ENCODE results near the gene TEX11.

Gene TEX11

GRCh38 chrX:70505451-70505841 is 403.1 kb downstream of the TEX11 start:
- Histone ChIP-seq H3K4me1 (ENCODE audit: control insufficient read depth, low read depth, low read length) (peaks cover 2% of the 10 kb centered on the region), H3K4me2 (ENCODE audit: low read length) (no peak overlapping the region), H2BK120ac (ENCODE audit: low read depth, low read length) (no peak overlapping the region), H3K36me3 (ENCODE audit: control insufficient read depth, insufficient read depth, low read length) (peaks cover 3% of the 10 kb centered on the region), H3K9ac (ENCODE audit: low read length) (no peak overlapping the region), H3K4ac (ENCODE audit: low read depth, low read length) (no peak overlapping the region), H3K18ac (ENCODE audit: low read length) (no peak overlapping the region), H4K8ac (ENCODE audit: low read depth, low read length) (no peak overlapping the region), H3K27ac (ENCODE audit: low read depth, low read length) (no peak overlapping the region), H3K79me2 (ENCODE audit: control insufficient read depth, insufficient read depth, low read length) (no peaks in the 10 kb centered on the region), H2BK15ac (replicated peaks; ENCODE audit: low read depth) (no peak overlapping the region), H2BK5ac (ENCODE audit: low read length) (no peak overlapping the region), H3K56ac (ENCODE audit: low read length) (no peak overlapping the region), H3K4me3 (ENCODE audit: low read length) (no peak overlapping the region), H3K27me3 (ENCODE audit: insufficient read depth, low read length, poor library complexity) (no peaks in the 10 kb centered on the region), H3K23ac (ENCODE audit: low read length) (no peak overlapping the region), H3K79me1 (ENCODE audit: low read length) (no peaks in the 10 kb centered on the region), H4K5ac (ENCODE audit: low read length) (no peak overlapping the region), H2AK5ac (ENCODE audit: low read length) (no peak overlapping the region)
- WGBS (ENCODE audit: extremely low coverage, insufficient coverage, low lambda C conversion rate): no CpG with 5 or more reads among the region's 4 CpGs
- DNase-seq: no peak

GRCh38 chrX:70504772-70505450 is 403.6 kb downstream of the TEX11 start:
- H2BK15ac ChIP-seq (replicated peaks; ENCODE audit: low read depth): no peak overlapping the region
- H3K56ac ChIP-seq (ENCODE audit: low read length): no peak overlapping the region
- no peak overlapping the region for H3K9ac ChIP-seq (ENCODE audit: low read length)
- no peak overlapping the region for H4K8ac ChIP-seq (ENCODE audit: low read depth, low read length)
- no peak overlapping the region for H2BK120ac ChIP-seq (ENCODE audit: low read depth, low read length)
- H2BK5ac ChIP-seq (ENCODE audit: low read length): no peak overlapping the region
- no peak overlapping the region for H3K4ac ChIP-seq (ENCODE audit: low read depth, low read length)
- no peak overlapping the region for H4K5ac ChIP-seq (ENCODE audit: low read length)
- DNase-seq: no peak
- H3K36me3 ChIP-seq (ENCODE audit: control insufficient read depth, insufficient read depth, low read length): peaks cover 3% of the 10 kb centered on the region
- H2AK5ac ChIP-seq (ENCODE audit: low read length): no peak overlapping the region
- H3K18ac ChIP-seq (ENCODE audit: low read length): no peak overlapping the region
- H3K4me1 ChIP-seq (ENCODE audit: control insufficient read depth, low read depth, low read length): peaks cover 2% of the 10 kb centered on the region
- no peak overlapping the region for H3K27ac ChIP-seq (ENCODE audit: low read depth, low read length)
- H3K79me2 ChIP-seq (ENCODE audit: control insufficient read depth, insufficient read depth, low read length): no peaks in the 10 kb centered on the region
- no peak overlapping the region for H3K4me2 ChIP-seq (ENCODE audit: low read length)
- WGBS (ENCODE audit: extremely low coverage, insufficient coverage, low lambda C conversion rate): no CpG with 5 or more reads among the region's 6 CpGs
- no peaks in the 10 kb centered on the region for H3K27me3 ChIP-seq (ENCODE audit: insufficient read depth, low read length, poor library complexity)
- H3K4me3 ChIP-seq (ENCODE audit: low read length): no peak overlapping the region
- no peak overlapping the region for H3K23ac ChIP-seq (ENCODE audit: low read length)
- no peaks in the 10 kb centered on the region for H3K79me1 ChIP-seq (ENCODE audit: low read length)

GRCh38 chrX:70500826-70501225 is 407.7 kb downstream of the TEX11 start:
- no peak for DNase-seq
- Histone ChIP-seq H3K27me3 (ENCODE audit: insufficient read depth, low read length, poor library complexity) (no peaks in the 10 kb centered on the region), H3K56ac (ENCODE audit: low read length) (no peak overlapping the region), H2BK5ac (ENCODE audit: low read length) (no peak overlapping the region), H3K4ac (ENCODE audit: low read depth, low read length) (no peak overlapping the region), H2AK5ac (ENCODE audit: low read length) (no peak overlapping the region), H3K79me2 (ENCODE audit: control insufficient read depth, insufficient read depth, low read length) (no peaks in the 10 kb centered on the region), H3K4me3 (ENCODE audit: low read length) (no peak overlapping the region), H4K8ac (ENCODE audit: low read depth, low read length) (no peak overlapping the region), H2BK15ac (replicated peaks; ENCODE audit: low read depth) (no peak overlapping the region), H3K23ac (ENCODE audit: low read length) (no peak overlapping the region), H2BK120ac (ENCODE audit: low read depth, low read length) (no peak overlapping the region), H3K27ac (ENCODE audit: low read depth, low read length) (no peak overlapping the region), H3K36me3 (ENCODE audit: control insufficient read depth, insufficient read depth, low read length) (peaks cover 3% of the 10 kb centered on the region), H3K18ac (ENCODE audit: low read length) (no peak overlapping the region), H4K5ac (ENCODE audit: low read length) (no peak overlapping the region), H3K4me1 (ENCODE audit: control insufficient read depth, low read depth, low read length) (no peaks in the 10 kb centered on the region), H3K4me2 (ENCODE audit: low read length) (no peak overlapping the region), H3K9ac (ENCODE audit: low read length) (no peak overlapping the region), H3K79me1 (ENCODE audit: low read length) (no peaks in the 10 kb centered on the region)
- no CpG with 5 or more reads among the region's 4 CpGs for WGBS (ENCODE audit: extremely low coverage, insufficient coverage, low lambda C conversion rate)

GRCh38 chrX:70498129-70498528 is 410.4 kb downstream of the TEX11 start:
- H3K4me1 ChIP-seq (ENCODE audit: control insufficient read depth, low read depth, low read length): no peaks in the 10 kb centered on the region
- no peak overlapping the region for H3K23ac ChIP-seq (ENCODE audit: low read length)
- no peak overlapping the region for H2BK15ac ChIP-seq (replicated peaks; ENCODE audit: low read depth)
- no peak overlapping the region for H3K27ac ChIP-seq (ENCODE audit: low read depth, low read length)
- WGBS (ENCODE audit: extremely low coverage, insufficient coverage, low lambda C conversion rate): no CpG with 5 or more reads among the region's 2 CpGs
- H3K79me2 ChIP-seq (ENCODE audit: control insufficient read depth, insufficient read depth, low read length): no peaks in the 10 kb centered on the region
- no peak overlapping the region for H3K9ac ChIP-seq (ENCODE audit: low read length)
- H3K36me3 ChIP-seq (ENCODE audit: control insufficient read depth, insufficient read depth, low read length): peaks cover 3% of the 10 kb centered on the region
- no peak overlapping the region for H2BK120ac ChIP-seq (ENCODE audit: low read depth, low read length)
- H3K27me3 ChIP-seq (ENCODE audit: insufficient read depth, low read length, poor library complexity): no peaks in the 10 kb centered on the region
- no peak overlapping the region for H4K5ac ChIP-seq (ENCODE audit: low read length)
- H3K4me3 ChIP-seq (ENCODE audit: low read length): no peak overlapping the region
- H3K4me2 ChIP-seq (ENCODE audit: low read length): no peak overlapping the region
- no peak overlapping the region for H4K8ac ChIP-seq (ENCODE audit: low read depth, low read length)
- H3K56ac ChIP-seq (ENCODE audit: low read length): no peak overlapping the region
- H3K18ac ChIP-seq (ENCODE audit: low read length): no peak overlapping the region
- DNase-seq: no peak
- H3K4ac ChIP-seq (ENCODE audit: low read depth, low read length): no peak overlapping the region
- no peak overlapping the region for H2BK5ac ChIP-seq (ENCODE audit: low read length)
- H2AK5ac ChIP-seq (ENCODE audit: low read length): no peak overlapping the region
- no peaks in the 10 kb centered on the region for H3K79me1 ChIP-seq (ENCODE audit: low read length)

- H3K36me3 ChIP-seq (ENCODE audit: control insufficient read depth, insufficient read depth, low read length): peaks cover 3% of the 10 kb centered on the region
- H3K27ac ChIP-seq (ENCODE audit: low read depth, low read length): no peak overlapping the region
These were observed 411.5 kb downstream of the TEX11 start for GRCh38 chrX:70497026-70497425.

GRCh38 chrX:70496491-70496890 is 412.0 kb downstream of the TEX11 start:
- no peak overlapping the region for H2BK5ac ChIP-seq (ENCODE audit: low read length)
- H3K4me1 ChIP-seq (ENCODE audit: control insufficient read depth, low read depth, low read length): no peaks in the 10 kb centered on the region
- no peak overlapping the region for H3K4ac ChIP-seq (ENCODE audit: low read depth, low read length)
- DNase-seq: no peak
- no peaks in the 10 kb centered on the region for H3K79me1 ChIP-seq (ENCODE audit: low read length)
- H3K56ac ChIP-seq (ENCODE audit: low read length): no peak overlapping the region
- H3K27ac ChIP-seq (ENCODE audit: low read depth, low read length): no peak overlapping the region
- H3K4me3 ChIP-seq (ENCODE audit: low read length): no peak overlapping the region
- no peak overlapping the region for H2AK5ac ChIP-seq (ENCODE audit: low read length)
- H3K4me2 ChIP-seq (ENCODE audit: low read length): no peak overlapping the region
- WGBS (ENCODE audit: extremely low coverage, insufficient coverage, low lambda C conversion rate): no CpG with 5 or more reads among the region's 5 CpGs
- H3K9ac ChIP-seq (ENCODE audit: low read length): no peak overlapping the region
- H4K5ac ChIP-seq (ENCODE audit: low read length): no peak overlapping the region
- H3K27me3 ChIP-seq (ENCODE audit: insufficient read depth, low read length, poor library complexity): no peaks in the 10 kb centered on the region
- peaks cover 3% of the 10 kb centered on the region for H3K36me3 ChIP-seq (ENCODE audit: control insufficient read depth, insufficient read depth, low read length)
- H3K23ac ChIP-seq (ENCODE audit: low read length): no peak overlapping the region
- no peak overlapping the region for H4K8ac ChIP-seq (ENCODE audit: low read depth, low read length)
- no peak overlapping the region for H3K18ac ChIP-seq (ENCODE audit: low read length)
- H3K79me2 ChIP-seq (ENCODE audit: control insufficient read depth, insufficient read depth, low read length): no peaks in the 10 kb centered on the region
- H2BK120ac ChIP-seq (ENCODE audit: low read depth, low read length): no peak overlapping the region
- no peak overlapping the region for H2BK15ac ChIP-seq (replicated peaks; ENCODE audit: low read depth)

More at GRCh38 chrX:70497026-70497425, 411.5 kb downstream of the TEX11 start:
- Histone ChIP-seq H3K4me3 (ENCODE audit: low read length) (no peak overlapping the region), H2BK5ac (ENCODE audit: low read length) (no peak overlapping the region), H4K5ac (ENCODE audit: low read length) (no peak overlapping the region), H2AK5ac (ENCODE audit: low read length) (no peak overlapping the region), H2BK15ac (replicated peaks; ENCODE audit: low read depth) (no peak overlapping the region), H3K27me3 (ENCODE audit: insufficient read depth, low read length, poor library complexity) (no peaks in the 10 kb centered on the region), H3K4me1 (ENCODE audit: control insufficient read depth, low read depth, low read length) (no peaks in the 10 kb centered on the region), H4K8ac (ENCODE audit: low read depth, low read length) (no peak overlapping the region), H3K4me2 (ENCODE audit: low read length) (no peak overlapping the region), H3K4ac (ENCODE audit: low read depth, low read length) (no peak overlapping the region), H2BK120ac (ENCODE audit: low read depth, low read length) (no peak overlapping the region), H3K23ac (ENCODE audit: low read length) (no peak overlapping the region), H3K56ac (ENCODE audit: low read length) (no peak overlapping the region), H3K79me2 (ENCODE audit: control insufficient read depth, insufficient read depth, low read length) (no peaks in the 10 kb centered on the region), H3K79me1 (ENCODE audit: low read length) (no peaks in the 10 kb centered on the region), H3K18ac (ENCODE audit: low read length) (no peak overlapping the region), H3K9ac (ENCODE audit: low read length) (no peak overlapping the region)
- no CpG with 5 or more reads among the region's 3 CpGs for WGBS (ENCODE audit: extremely low coverage, insufficient coverage, low lambda C conversion rate)
- DNase-seq: no peak
